NOMO-1 treated with DMSO at 0.1 percent for 48 hours (cell line): Measurements from ENCODE around the gene CREB5.

Experiments used
- DNase-seq: peaks from one replicate; lab custom pipeline; 2025; ENCODE audit not compliant: unreplicated experiment; lab: John Stamatoyannopoulos, UW

CREB5 gene

DNA sequence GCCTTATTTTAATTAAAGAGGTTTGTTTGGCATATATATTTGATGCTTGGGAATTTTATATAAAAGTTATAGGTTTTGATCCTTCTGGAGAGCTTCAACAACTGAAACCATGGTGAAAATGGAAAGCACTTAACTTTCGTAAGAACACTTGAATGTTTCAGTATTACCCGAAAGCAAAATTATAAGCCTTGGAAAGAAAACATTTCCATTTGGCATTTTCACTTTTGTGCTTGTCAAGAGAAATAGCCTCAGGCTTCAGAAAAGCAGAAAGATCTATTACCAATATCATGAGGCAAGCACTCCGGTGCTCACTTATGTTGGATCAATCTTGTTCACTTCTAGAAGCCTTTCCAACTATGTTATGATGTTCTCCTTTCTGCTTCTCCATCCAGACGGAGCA is 289.9 kb downstream of the CREB5 start:
- DNase-seq, result no peak

DNA sequence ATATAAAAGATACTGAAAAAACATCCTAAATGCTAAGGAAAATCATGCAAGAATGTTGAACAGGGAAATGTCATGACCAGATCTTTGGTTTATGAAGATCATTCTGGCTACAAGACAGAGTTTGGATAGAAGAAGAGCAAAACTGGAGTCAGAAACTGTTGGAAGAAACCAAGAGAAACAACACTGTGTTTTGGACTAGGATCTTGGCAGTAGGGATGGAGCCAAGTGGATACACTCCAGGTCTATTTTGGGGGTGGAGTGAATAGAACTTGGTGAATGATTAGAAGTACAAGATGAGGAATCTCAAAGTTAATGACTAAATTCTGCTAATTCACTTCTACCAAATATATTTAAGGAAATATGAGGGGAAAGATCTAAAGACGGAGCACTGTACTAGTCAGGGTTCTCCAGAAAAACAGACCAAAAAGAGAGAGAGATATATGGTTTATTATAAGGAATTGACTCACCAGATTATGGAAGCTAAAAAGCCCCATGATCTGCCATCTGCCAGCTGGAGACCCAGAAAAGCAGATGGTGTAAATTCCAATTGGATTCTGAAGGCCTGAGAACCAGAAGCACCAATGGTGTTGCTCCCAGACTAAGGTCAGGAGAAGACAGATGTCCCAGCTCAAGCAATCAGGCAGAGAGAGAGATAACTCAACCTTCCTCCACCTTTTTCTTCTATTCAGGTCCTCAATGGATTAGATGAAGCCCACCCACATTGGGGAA is 290.9 kb downstream of the CREB5 start:
- no peak for DNase-seq

DNA sequence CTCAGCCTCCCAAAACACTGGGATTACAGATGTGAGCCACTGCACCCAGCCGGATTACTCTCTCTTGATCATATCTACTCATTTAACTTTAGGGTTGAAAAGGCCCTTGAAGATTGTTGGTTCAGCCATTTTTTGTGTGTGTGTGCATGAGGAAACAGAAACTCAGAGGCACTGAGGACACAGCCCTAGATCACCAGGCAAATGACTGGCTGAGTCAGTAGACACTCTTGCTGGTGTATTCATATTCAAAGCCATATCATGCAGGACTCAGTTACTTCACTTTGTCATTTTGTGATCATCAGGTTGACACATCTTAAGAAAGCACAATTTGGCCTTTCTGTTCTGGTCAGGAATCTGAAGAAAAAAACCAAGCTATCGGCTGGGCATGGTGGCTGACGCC is 292.4 kb downstream of the CREB5 start:
- DNase-seq, result no peak

DNA sequence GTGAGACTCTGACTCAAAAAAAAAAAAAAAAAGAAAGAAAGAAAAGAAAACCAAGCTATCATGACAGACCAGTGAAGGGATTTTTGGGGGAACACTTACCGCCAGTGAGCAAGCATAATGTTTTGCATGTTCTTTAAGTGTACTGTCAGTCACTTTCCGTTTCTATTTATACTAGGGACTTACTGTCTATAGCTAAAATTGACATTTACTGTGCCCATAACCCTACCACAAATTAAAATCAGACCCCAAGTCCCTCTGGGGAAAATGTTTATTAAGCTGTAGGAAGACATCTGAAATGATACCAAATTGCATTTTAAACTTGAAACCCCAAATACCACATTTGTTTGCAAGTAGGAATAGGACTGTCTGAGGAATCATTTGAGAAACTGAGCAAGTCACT is 293.0 kb downstream of the CREB5 start:
- no peak for DNase-seq

DNA sequence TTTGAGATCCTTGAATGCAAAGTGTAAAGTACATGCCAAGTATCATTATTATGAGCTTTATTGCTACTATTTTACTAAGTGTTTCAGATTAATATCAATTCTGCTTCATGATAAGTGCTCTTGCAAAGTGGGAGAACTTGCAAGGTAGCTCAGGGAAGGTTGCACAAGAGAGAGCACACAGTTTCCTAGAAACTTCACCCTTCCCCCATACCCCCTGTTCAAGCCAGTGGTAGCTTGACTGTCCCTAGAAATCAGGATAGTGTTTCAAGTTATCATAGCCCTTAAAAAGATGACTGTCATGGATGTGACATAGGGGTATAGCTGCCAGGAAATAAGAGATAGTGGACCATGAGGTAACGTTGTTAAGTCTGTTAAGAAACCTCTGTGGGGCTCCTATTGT is 294.3 kb downstream of the CREB5 start:
- DNase-seq, result no peak

DNA sequence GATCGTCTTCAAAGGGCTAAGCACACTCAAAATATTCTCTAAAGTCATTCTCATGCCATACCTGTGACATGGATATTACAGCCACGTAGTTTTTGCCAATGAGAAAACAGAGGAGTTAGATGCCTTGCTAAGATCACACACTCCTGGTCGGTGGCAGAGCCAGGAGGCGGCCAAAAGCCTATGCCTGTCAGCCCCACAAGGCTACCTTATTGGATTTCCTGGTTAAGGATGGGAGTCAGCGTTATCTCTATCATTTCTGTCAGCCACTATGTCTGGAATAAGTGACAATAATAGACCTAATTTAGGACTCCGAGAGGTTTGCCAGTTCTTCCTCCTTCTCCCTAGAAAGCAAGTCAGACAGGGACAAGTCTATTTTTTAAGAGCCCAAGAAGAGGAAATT is 295.0 kb downstream of the CREB5 start:
- DNase-seq, result no peak

DNA sequence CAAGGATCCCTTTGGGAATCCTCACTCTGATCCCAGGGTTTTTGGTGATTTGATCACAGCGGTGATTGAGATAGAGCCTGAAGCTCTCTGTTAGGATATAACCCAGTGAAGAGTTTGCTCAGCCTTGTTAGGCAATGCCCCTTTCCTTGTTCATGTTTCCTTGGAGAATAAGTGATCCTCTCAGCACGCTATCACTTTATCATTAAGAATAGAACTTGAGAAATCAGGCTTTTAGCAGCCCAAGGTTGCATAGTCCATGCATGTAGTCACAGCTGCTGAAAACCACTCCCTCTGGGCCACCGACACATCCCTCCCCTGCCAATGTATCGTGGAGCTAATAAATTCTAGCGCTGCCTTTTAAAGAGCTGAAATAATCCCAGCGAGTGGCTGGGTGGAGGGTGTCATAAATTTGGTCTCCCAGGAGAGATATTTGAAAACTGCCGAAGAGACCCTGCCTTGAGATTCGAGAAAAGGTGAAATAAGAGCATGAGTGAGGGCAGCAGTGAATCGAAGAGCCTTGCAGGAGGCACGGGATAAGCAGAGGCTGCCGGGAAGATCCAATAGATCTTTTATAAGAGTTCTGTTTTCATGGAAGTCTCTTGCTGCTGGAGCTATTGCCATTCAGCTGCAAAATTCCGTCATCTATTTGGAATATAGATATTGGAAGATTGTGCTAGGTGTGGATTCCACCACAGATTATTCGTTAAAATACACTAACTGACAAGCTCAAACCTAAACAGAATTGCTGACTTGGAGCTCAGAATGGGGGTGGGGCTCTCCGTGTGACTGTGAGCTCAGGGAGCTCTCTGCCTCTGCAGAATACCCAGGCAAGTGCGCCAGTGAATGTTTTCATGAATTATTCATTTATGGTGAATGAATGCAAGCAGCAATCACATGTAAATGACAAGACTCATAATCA is 296.0 kb downstream of the CREB5 start:
- no peak for DNase-seq

DNA sequence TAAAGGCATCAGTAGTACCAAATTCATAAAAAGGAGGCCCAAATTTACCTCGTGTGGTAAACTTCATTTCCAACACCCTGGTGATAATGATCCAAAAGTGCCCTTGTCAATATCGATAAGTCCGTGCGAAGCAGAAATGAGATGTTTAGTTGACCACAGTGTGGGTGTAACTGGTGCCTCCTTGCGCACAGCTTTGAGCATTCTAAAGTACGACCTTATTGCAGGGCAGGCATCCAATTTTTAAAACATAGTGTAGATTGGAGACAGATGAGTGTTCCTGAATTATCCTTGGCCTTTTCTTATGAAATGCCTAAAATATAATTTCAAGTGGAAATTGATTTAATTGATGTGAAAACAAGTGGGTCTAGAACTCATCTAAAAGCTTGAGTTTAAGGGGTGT is 297.4 kb downstream of the CREB5 start:
- DNase-seq, result no peak

DNA sequence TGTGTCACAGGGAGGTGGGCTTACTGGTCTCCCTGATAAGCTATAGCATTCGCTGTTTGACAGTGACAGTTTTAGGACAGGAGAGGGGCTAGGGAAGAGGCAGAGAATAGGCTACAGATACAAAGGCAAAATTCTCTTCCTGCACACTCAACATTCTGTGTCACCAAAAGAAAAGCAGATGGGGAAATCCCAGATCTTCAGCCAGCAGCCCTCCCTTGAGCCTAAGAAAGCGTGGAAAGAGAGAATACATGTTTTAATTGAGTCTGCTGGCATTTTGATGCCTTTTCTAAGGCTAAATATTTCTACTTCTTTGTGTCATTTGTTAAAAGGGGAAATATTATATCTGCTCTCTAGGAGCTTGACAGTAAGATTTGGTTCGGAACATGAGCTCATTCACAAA is 298.8 kb downstream of the CREB5 start:
- DNase-seq, result no peak

DNA sequence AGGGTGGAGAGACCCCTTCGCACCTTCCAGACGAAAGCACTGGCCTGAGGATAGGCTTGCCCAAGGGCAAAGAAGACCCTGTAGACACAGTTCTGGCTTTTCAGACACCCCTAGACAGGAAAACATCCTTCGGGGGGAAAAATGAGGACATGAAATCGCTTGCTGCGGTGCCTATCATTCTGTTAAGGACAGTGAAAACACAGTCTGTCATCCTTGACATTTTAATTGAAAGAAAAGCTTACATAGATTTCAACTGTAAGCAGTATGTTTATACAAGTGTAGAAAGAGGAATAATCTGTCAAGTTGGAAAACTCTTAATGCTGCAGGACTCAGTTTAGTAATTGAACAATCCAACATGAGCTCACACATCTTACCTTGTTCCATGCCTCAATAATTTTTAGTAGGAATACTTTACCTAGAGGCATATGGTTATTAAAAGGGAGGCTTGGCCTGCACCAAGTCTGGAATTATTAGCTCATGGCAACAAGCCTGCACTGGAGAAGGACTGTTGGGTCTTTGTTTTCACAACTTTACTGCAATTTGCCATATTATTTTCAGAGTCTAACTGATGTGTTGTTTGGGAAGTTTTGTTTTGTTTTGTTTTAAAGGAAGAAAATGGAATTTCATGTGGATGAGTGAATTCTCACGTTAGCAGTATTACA is 302.3 kb downstream of the CREB5 start:
- DNase-seq, result no peak

DNA sequence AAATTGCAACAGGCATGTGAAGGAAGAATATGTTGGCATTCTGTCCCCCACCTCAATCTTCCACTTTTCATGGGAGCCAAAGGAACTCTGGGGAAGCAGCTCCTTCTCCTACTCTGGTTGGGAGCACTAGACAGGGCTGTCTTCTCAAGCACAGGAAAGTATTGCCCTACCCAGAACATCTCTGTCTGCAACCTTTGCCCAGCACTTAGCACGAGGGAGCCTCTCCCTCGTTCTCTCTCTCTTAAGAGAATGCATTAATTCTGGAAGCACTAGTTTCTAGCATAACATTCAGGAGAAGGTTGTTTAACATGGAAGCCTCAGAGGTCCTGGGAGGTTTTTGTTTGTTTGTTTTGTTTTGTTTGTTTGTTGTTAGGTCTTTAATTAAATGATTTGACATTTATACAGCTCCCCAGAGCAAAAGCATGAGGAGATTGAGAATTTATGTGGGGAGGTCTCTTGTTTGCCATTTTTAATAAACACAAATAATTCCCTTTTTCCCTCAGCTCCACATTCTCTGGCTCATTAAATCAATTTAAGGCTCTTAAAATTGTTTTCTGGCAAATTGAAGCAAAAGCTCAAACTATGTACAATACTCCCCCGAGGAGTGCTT is 305.2 kb downstream of the CREB5 start:
- DNase-seq, result no peak

DNA sequence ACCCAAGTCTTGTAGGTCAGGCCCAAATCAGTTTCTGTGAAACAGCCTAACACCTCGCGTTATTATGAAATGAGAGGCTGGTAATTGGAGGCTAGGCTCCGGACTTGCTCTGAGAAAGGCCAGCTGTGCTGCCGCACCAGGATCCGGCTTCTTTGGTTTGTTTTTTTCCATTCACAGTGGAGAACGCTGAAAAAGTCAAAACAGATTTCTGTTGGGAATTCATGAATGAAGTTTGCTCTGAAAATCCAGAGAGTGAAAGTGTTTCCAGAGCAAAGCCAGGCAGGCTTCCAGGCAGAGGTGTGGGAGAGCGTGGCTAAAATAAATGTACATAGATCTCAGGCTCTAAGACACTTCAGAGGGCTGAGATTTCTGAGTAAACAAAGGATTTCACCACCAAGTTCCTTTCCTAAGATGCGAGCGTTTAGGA is 305.8 kb downstream of the CREB5 start:
- no peak for DNase-seq

DNA sequence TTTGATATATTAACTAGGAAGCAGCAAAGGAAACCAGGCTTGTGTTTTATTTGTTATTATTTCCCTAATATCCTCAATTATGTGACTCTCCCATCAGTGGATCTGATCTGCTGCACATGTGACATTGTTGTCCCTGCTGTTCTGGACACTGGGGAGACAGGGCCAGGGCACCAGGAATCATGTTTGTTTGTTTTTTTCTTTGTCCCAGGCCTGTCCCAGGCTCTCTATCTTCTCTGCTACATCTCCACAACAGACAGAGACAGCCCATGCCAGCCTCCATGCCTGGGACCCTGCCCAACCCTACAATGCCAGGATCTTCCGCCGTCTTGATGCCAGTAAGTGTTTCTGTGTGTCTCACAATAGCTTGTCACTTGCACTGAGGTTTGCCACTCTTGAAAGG is 306.2 kb downstream of the CREB5 start:
- DNase-seq, result no peak

DNA sequence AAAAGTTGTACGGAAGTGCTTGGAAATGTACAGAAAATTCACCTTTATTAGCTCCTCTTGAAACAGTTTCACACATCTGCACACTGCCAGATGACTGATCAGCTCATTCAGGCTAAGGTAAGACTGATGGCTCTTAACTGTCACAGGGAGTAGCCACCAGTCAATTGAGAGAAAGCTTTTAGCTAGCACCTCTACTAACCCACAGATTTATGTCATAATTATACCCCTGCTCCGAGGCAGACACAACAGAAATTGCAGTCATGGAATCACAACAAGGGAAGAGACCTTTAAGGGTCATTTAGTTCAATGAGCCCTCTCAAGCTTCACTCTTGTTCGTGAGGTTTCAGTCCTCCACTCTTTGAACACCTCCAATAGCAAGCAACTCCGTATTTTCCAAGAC is 310.4 kb downstream of the CREB5 start:
- no peak for DNase-seq

DNA sequence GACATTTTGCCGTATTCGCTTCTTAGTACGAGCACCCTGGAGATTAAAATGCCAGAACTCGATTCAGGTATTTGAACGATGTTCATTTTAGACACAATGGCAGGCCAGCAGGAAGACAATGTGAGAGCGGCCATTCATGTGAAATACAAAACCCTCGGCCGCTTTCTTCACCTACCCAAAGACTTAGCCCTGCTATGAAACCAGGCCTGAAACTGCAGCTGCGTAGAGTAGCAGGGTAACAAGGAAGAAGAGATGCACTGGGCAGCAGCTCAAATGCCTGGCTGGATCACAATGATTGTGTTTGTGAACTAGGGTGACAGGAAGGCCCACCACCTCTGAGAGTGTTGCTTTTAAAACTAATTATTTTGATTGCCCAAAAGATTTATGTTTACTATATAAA is 311.0 kb downstream of the CREB5 start:
- DNase-seq, result no peak

DNA sequence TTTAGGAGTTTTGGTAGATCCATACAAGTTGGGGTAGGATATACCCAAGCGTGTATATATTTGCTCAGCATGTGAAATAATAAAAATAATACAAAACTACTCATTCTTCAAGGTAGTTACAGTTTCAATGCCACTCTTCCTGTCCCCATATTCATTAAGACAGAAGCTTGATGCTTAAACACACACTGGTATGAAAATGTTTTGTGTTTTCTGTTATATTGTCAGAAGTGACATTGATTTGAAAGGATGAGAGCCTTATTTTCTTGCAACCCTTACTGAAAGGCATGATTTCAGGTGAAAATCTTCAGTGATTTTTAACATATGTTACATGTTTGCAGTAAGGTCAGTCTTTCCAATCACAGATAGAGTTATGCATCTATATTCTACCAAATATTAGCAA is 312.2 kb downstream of the CREB5 start:
- no peak for DNase-seq

DNA sequence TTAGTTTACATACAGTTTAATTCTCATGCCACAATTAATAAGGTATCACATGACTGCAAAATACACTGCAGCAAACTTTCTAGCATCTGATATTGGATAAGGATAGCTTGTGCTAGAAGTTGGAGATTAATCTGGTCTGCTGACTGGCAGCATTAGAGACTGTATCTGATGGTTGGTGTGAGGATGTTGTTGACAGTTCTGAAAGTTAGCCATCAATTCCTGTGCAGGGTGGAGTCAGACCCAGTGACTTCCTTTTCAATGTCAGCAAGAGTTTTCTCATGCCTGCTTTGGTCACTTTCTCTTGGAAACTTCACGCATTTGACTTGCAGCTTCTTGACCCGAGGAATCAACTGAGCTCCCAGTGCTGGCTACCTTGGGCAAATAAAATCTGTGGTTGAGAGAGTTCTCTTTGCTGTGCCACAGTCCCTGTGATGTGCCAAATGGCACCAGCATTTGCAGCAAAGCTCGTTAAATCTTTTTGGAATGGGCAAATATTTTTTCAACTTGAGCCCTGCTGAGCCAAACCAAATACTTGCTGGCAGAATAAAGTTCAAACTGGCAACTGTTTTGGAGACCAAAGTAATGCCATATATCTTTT is 312.8 kb downstream of the CREB5 start:
- no peak for DNase-seq

DNA sequence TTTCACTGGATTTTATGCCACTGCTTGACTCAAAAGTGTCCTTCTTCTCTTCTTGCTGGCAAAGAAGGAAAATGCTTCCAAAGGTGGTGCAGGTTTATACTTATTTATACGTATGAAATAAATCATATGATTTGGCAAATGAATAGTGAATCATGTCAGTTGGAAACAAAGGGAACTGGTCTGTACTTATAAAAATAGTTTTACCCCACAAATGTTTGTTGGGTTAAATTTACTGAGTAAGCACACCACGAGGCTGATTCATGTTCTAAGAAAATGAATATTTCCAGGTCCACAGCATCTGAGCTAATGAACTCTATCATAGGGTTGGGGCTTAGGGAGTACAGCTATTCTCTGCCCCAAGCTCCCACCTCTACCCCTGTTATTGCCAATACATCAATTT is 313.6 kb downstream of the CREB5 start:
- no peak for DNase-seq

DNA sequence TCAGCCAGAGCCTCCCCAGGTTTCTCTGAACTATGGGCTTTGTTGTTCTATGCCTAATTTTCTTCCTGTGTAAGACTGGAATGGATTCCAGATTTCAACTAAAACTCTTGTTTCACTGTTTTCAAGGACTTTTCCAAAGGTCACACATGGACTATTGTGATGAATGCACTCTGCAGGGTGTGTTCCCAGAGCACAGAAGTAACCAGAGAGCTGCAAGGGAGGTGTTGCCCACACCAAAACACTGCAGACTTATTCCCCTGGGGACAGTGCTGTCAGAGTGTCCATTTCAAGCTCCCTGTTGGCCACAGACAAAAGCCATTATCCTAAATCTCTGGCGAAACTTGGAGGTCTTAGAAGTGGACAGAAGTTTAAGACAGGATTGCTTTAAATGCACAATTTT is 314.2 kb downstream of the CREB5 start:
- no peak for DNase-seq

DNA sequence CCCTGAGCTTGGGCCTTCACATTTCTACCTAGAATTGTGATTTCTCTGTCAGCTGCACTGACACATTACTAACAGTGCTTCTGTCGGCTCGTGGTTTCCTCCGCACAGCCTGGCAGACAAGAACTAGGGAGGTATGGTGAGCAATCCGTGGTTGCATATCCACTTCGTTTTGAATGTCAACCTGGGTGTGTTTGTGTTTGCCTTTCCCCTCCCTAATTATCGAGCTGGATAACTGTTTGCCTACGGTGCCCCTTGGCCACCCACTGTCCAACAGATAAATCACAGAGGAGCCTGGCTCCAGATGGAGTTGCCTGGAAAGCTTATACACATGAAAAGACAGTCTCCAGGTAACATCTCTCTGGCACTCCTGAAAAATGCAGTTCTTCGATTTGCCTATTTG is 317.0 kb downstream of the CREB5 start:
- DNase-seq, result no peak

DNA sequence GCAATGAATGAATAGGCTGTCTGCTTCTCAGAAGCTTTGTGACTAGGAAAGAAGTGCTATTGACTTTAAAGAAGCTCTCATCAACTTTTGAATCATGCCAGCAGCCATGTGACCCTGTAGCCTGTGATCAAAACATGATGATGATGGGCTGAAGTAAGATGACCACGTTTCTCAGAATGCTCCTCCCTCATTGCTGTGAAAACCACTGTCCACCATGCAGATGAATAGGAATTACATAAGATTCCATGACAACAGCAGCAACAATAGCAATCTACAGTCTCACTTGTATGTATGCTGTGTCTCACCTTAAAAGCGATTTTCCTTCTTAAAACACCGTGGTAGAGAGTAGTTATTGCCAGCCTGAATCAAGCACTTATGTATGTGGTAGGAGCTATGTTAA is 317.4 kb downstream of the CREB5 start:
- DNase-seq, result no peak
